AG04449 (cell line): Measurements from ENCODE around the gene PPM1M.

Experiments used
- CTCF ChIA-PET: fragments of 350-600 bp; formaldehyde crosslinking; extraction: SDS; loops from one replicate; lab custom pipeline; 2021; ENCODE audit warnings: antibody characterized with exemption; lab: Yijun Ruan, JAX
- POLR2A ChIA-PET: fragments of 400-600, 350-600 bp; formaldehyde crosslinking; extraction: SDS; loops from one replicate; lab custom pipeline; 2020; ENCODE audit warnings: antibody characterized with exemption, inconsistent platforms; lab: Yijun Ruan, JAX
- DNase-seq: peaks from one replicate; pipeline ENCODE4 v3.0.0-alpha.2; 2010; ENCODE audit warnings: low read depth, low spot score
- H3K4me3 ChIP-seq: 2 replicates; pipeline ENCODE4 v1.5.1; 2011; ENCODE audit warnings: low read depth, mild to moderate bottlenecking, control low read depth, low read length
- CTCF ChIP-seq: IDR thresholded peaks from one replicate; pipeline ENCODE4 v1.5.1; 2011; ENCODE audit warnings: mild to moderate bottlenecking, moderate library complexity, low read length, control low read depth, inconsistent platforms; ENCODE audit not compliant: insufficient read depth; ENCODE audit errors: missing control alignments

PPM1M gene

GRCh38 chr3:52246728-52247408 is 1.3 kb downstream of the PPM1M start:
- H3K4me3 ChIP-seq, result peak overlapping the region; percentile 68; the same call in 1 of the 2 replicates
- no peak for TF ChIP-seq CTCF
- CTCF ChIA-PET, result interaction anchor here (1.1 to 1.5 kb wide), 2 partner anchors 12 to 26 kb away, joined by 3 to 6 read pairs; no protein-coding TSS in a partner anchor
- no peak for DNase-seq
- POLR2A ChIA-PET, result interaction anchor here (0.6 to 2.0 kb wide), 4 partner anchors 10 to 39 kb away, joined by 3 to 8 read pairs (median 6); no protein-coding TSS in a partner anchor

- CTCF ChIA-PET, result interaction anchor here (0.8 to 1.5 kb wide), 6 partner anchors 9 to 201 kb away, joined by 4 to 8 read pairs (median 4); no protein-coding TSS in a partner anchor
- TF ChIP-seq CTCF, result no peak
- DNase-seq, result no peak
- no peak overlapping the region for H3K4me3 ChIP-seq
- POLR2A ChIA-PET, result interaction anchor here (0.6 to 1.9 kb wide), 3 partner anchors 30 to 38 kb away, joined by 3 to 9 read pairs (median 4); partner anchors contain the start of gene WDR82
Measured at GRCh38 chr3:52247409-52248164, 2.0 kb downstream of the PPM1M start.

- CTCF ChIA-PET, result interaction anchor here (0.8 to 1.5 kb wide), 6 partner anchors 8 to 200 kb away, joined by 4 to 8 read pairs (median 4); no protein-coding TSS in a partner anchor
- TF ChIP-seq CTCF, result no peak
- POLR2A ChIA-PET, result interaction anchor here (0.7 to 1.9 kb wide), 4 partner anchors 8 to 30 kb away, joined by 3 to 9 read pairs (median 4); partner anchors contain the start of gene WDR82
- H3K4me3 ChIP-seq, result no peak overlapping the region
- no peak for DNase-seq
Measured at GRCh38 chr3:52248165-52248541, 2.6 kb downstream of the PPM1M start.

GRCh38 chr3:52248816-52249547 is 3.4 kb downstream of the PPM1M start:
- H3K4me3 ChIP-seq, result no peak overlapping the region
- TF ChIP-seq CTCF, result no peak
- CTCF ChIA-PET, result interaction anchor here (0.6 to 1.5 kb wide), 8 partner anchors 8 to 199 kb away, joined by 3 to 8 read pairs (median 4); no protein-coding TSS in a partner anchor
- DNase-seq, result no peak
- POLR2A ChIA-PET, result interaction anchor here (0.7 to 1.9 kb wide), 4 partner anchors 9 to 29 kb away, joined by 3 to 9 read pairs (median 4); partner anchors contain the start of gene WDR82

- H3K4me3 ChIP-seq, result no peak overlapping the region
- POLR2A ChIA-PET, result interaction anchor here (1.9 kb wide), 1 partner anchor 28 kb away, joined by 9 read pairs; the partner anchor contains the start of gene WDR82
- DNase-seq, result no peak
- CTCF ChIA-PET, result interaction anchor here (1.0 kb wide), 2 partner anchors 15 to 27 kb away, joined by 3 to 5 read pairs; no protein-coding TSS in a partner anchor
- no peak for TF ChIP-seq CTCF
Measured at GRCh38 chr3:52249683-52250082, 4.1 kb downstream of the PPM1M start.
